ENCODE measurements around the gene FGD5. TPM values are rescaled to one million over a fixed set of nuclear protein-coding genes. Genes with fewer than 3 reads are reported as not detected.
"Not testable (repeated sequence)": the region's sequence is repeated elsewhere in the genome, so short reads cannot be mapped to it uniquely, and the experiment has no call there.

FGD5 gene
- total and polyA plus RNA-seq, 12 donors = 8.9 to 23.4 (median 15.9) TPM

- DNase-seq (no peak), ATAC-seq (no peak)
- intact Hi-C loops (cut with DNase I) = no loop called here
- Histone ChIP-seq H3K4me3 (no peak overlapping the region), H3K27ac (peak overlapping the region in 5 of 10 donors; percentile 19 to 83 (median 37)), H3K36me3 (no peaks in the 10 kb centered on the region), H3K27me3 (peaks cover 4 to 39% (median 27%) of the 10 kb centered on the region in 7 donors), H3K9me3 (no peaks in the 10 kb centered on the region), H3K4me1 (peaks cover 2 to 68% (median 48%) of the 10 kb centered on the region in 9 donors)
- TF ChIP-seq, protein P1, sequence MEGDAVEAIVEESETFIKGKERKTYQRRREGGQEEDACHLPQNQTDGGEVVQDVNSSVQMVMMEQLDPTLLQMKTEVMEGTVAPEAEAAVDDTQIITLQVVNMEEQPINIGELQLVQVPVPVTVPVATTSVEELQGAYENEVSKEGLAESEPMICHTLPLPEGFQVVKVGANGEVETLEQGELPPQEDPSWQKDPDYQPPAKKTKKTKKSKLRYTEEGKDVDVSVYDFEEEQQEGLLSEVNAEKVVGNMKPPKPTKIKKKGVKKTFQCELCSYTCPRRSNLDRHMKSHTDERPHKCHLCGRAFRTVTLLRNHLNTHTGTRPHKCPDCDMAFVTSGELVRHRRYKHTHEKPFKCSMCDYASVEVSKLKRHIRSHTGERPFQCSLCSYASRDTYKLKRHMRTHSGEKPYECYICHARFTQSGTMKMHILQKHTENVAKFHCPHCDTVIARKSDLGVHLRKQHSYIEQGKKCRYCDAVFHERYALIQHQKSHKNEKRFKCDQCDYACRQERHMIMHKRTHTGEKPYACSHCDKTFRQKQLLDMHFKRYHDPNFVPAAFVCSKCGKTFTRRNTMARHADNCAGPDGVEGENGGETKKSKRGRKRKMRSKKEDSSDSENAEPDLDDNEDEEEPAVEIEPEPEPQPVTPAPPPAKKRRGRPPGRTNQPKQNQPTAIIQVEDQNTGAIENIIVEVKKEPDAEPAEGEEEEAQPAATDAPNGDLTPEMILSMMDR (IDR thresholded peaks at IDR 0.05) = no peak
- 48 to 52% methylated on average over 8 of the region's 8 CpGs for WGBS, 2 donors
Observed at GRCh38 chr3:14806641-14807263, 12.0 kb upstream of the FGD5 start.

GRCh38 chr3:14808025-14808424 is 10.7 kb upstream of the FGD5 start:
- TF ChIP-seq, protein P1 (IDR thresholded peaks at IDR 0.05) = no peak
- Histone ChIP-seq H3K9me3 (no peaks in the 10 kb centered on the region), H3K36me3 (no peaks in the 10 kb centered on the region), H3K4me3 (no peak overlapping the region), H3K27ac (peak overlapping the region in 2 of 10 donors; percentile 36 to 37), H3K27me3 (peaks cover 4 to 52% (median 31%) of the 10 kb centered on the region in 7 donors), H3K4me1 (peaks cover 2 to 75% (median 58%) of the 10 kb centered on the region in 9 donors)
- intact Hi-C loops (cut with DNase I) = no loop called here
- ATAC-seq (no peak), DNase-seq (no peak)

DNA sequence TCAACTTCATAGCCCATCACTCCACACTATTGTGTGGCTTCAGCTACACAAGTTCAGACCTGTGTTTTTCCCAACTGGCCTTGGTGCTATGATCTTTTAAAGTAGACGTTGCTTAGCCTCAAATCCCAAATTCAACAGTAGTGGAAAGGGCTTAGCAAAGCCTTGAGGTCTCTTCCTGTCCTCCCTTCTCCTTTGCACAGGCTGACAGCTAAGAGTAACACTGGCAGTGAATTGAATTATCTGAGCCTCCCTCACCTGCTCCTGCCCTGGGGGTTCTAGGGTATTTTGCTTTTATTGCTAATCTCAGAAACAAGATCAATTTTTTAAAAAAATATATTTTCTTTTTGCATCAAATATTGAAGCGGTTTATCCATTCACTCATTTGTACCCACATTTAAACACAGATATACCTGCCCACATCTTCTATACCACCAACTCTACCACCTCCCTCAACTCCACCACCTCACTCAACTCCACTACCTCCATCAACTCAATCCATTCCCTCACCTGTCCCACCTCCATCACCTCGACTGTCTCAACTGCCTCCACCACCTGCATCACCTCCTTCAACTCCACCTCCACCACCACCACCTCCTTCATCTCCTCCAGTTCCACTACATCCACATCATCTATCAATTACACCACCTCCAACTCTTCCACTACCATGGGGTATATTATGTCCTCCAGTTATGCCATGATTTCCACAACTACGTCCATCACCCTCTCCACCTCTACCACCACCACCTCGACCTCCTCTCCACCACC is 10.1 kb upstream of the FGD5 start:
- intact Hi-C loops (cut with DNase I) = no loop called here
- TF ChIP-seq, protein P1 (IDR thresholded peaks at IDR 0.05) = no peak
- no peaks in the 10 kb centered on the region for H3K36me3 ChIP-seq
- peaks cover 6 to 75% (median 52%) of the 10 kb centered on the region in 9 donors for H3K4me1 ChIP-seq
- no peak overlapping the region for H3K4me3 ChIP-seq
- 85 to 89% methylated on average over 5 of the region's 5 CpGs for WGBS, 2 donors
- ATAC-seq (no peak), DNase-seq (no peak)
- H3K9me3 ChIP-seq = no peaks in the 10 kb centered on the region
- H3K27ac ChIP-seq = no peak overlapping the region
- peaks cover 4 to 58% (median 31%) of the 10 kb centered on the region in 7 donors for H3K27me3 ChIP-seq

DNA sequence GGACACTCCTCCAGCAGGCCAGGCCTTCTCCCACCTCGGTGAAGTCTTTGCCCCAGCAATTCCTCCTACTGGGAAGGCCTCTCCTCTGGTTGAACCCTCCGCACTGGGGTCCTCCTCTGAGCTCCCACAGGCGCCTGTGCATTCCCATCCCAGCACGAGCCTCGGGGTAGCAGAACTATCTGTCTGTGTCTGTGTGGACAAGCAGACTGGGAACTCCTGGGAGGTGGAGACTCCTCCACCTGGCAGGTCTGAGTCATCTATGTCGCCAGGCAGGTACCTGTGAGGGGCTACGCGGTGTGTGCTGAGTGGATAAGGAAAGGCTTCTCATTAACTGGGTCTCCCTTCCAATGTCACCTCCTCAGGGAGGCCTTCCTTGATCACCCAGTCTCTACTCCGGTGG is 9.2 kb upstream of the FGD5 start:
- not testable (repeated sequence) for ATAC-seq, H3K36me3 ChIP-seq, DNase-seq, H3K9me3 ChIP-seq
- intact Hi-C loops (cut with DNase I) = loop anchor here in 3 of 10 donors (5.0 to 10.0 kb wide), 4 partner anchors 38 to 88 kb away; no protein-coding TSS in a partner anchor
- WGBS, 2 donors = 68% methylated on average over 9 of the region's 9 CpGs
- H3K4me1 ChIP-seq = peaks cover 7 to 75% (median 58%) of the 10 kb centered on the region in 9 donors
- peaks cover 4 to 67% (median 31%) of the 10 kb centered on the region in 7 donors for H3K27me3 ChIP-seq
- H3K4me3 ChIP-seq = peak overlapping the region in 8 of 10 donors; percentile 33 to 58 (median 50)
- H3K27ac ChIP-seq = peak overlapping the region in 9 of 10 donors; percentile 67 to 83 (median 76)
